Measurements from ENCODE around the gene GDF15.

GDF15 gene

GRCh38 chr19:18396471-18397241, 10.7 kb downstream of the GDF15 start:
- Histone ChIP-seq H3K27me3 (ENCODE audit: insufficient read depth, low read length, poor library complexity, severe bottlenecking) (no peaks in the 10 kb centered on the region), H2AFZ (ENCODE audit: low read length) (no peak overlapping the region), H3K4me1 (ENCODE audit: insufficient read depth, low read length, poor library complexity, severe bottlenecking) (peaks cover under 1% of the 10 kb centered on the region), H3K4me2 (ENCODE audit: low read depth, low read length, poor library complexity, severe bottlenecking) (no peak overlapping the region), H3K9ac (ENCODE audit: low read depth, low read length, poor library complexity, severe bottlenecking) (no peak overlapping the region), H4K20me1 (ENCODE audit: insufficient read depth, low read length, poor library complexity, severe bottlenecking) (no peaks in the 10 kb centered on the region), H3K9me3 (ENCODE audit: insufficient read depth, low read depth, low read length) (no peaks in the 10 kb centered on the region), H3K79me2 (ENCODE audit: insufficient read depth, low read length) (no peaks in the 10 kb centered on the region), H3K9me2 (replicated peaks; ENCODE audit: low read depth, low read length) (no peaks in the 10 kb centered on the region), H3F3A (ENCODE audit: low read depth) (no peaks in the 10 kb centered on the region), H3K4me3 (ENCODE audit: low read length, poor library complexity, severe bottlenecking) (no peak overlapping the region), H3K36me3 (ENCODE audit: insufficient read depth, low read length) (no peaks in the 10 kb centered on the region)
- no peak for TF ChIP-seq CTCF (conservative IDR thresholded peaks at IDR 0.05; ENCODE audit: low read length)
- TF ChIP-seq EZH2phosphoT487 (IDR thresholded peaks at IDR 0.05; ENCODE audit: borderline replicate concordance): no peak

GRCh38 chr19:18397242-18398202, 11.6 kb downstream of the GDF15 start, which contains the start of gene LRRC25:
Gene LRRC25, minus strand, starts transcription at chr19:18397622. Its CDS starts 659 bp downstream, at chr19:18396963.
- TF ChIP-seq CTCF (conservative IDR thresholded peaks at IDR 0.05; ENCODE audit: low read length) (no peak), EZH2phosphoT487 (IDR thresholded peaks at IDR 0.05; ENCODE audit: borderline replicate concordance) (no peak)
- Histone ChIP-seq H3K4me2 (ENCODE audit: low read depth, low read length, poor library complexity, severe bottlenecking) (no peak within 1 kb of the TSS), H3K36me3 (ENCODE audit: insufficient read depth, low read length) (no peaks in the 10 kb centered on the region), H3F3A (ENCODE audit: low read depth) (no peaks in the 10 kb centered on the region), H3K9ac (ENCODE audit: low read depth, low read length, poor library complexity, severe bottlenecking) (no peak within 1 kb of the TSS), H3K79me2 (ENCODE audit: insufficient read depth, low read length) (no peaks in the 10 kb centered on the region), H3K9me3 (ENCODE audit: insufficient read depth, low read depth, low read length) (no peaks in the 10 kb centered on the region), H3K27me3 (ENCODE audit: insufficient read depth, low read length, poor library complexity, severe bottlenecking) (no peaks in the 10 kb centered on the region), H3K4me3 (ENCODE audit: low read length, poor library complexity, severe bottlenecking) (no peak within 1 kb of the TSS), H2AFZ (ENCODE audit: low read length) (no peak within 1 kb of the TSS), H4K20me1 (ENCODE audit: insufficient read depth, low read length, poor library complexity, severe bottlenecking) (no peaks in the 10 kb centered on the region), H3K9me2 (replicated peaks; ENCODE audit: low read depth, low read length) (no peaks in the 10 kb centered on the region), H3K4me1 (ENCODE audit: insufficient read depth, low read length, poor library complexity, severe bottlenecking) (peaks cover 7% of the 10 kb centered on the region)

- Histone ChIP-seq H3K36me3 (ENCODE audit: insufficient read depth, low read length) (no peaks in the 10 kb centered on the region), H4K20me1 (ENCODE audit: insufficient read depth, low read length, poor library complexity, severe bottlenecking) (no peaks in the 10 kb centered on the region), H2AFZ (ENCODE audit: low read length) (no peak overlapping the region), H3K4me3 (ENCODE audit: low read length, poor library complexity, severe bottlenecking) (no peak overlapping the region), H3K9ac (ENCODE audit: low read depth, low read length, poor library complexity, severe bottlenecking) (no peak overlapping the region), H3K4me1 (ENCODE audit: insufficient read depth, low read length, poor library complexity, severe bottlenecking) (peaks cover 7% of the 10 kb centered on the region), H3K9me3 (ENCODE audit: insufficient read depth, low read depth, low read length) (no peaks in the 10 kb centered on the region), H3F3A (ENCODE audit: low read depth) (no peaks in the 10 kb centered on the region), H3K4me2 (ENCODE audit: low read depth, low read length, poor library complexity, severe bottlenecking) (no peak overlapping the region), H3K9me2 (replicated peaks; ENCODE audit: low read depth, low read length) (no peaks in the 10 kb centered on the region), H3K79me2 (ENCODE audit: insufficient read depth, low read length) (no peaks in the 10 kb centered on the region), H3K27me3 (ENCODE audit: insufficient read depth, low read length, poor library complexity, severe bottlenecking) (no peaks in the 10 kb centered on the region)
- TF ChIP-seq CTCF (conservative IDR thresholded peaks at IDR 0.05; ENCODE audit: low read length) (no peak), EZH2phosphoT487 (IDR thresholded peaks at IDR 0.05; ENCODE audit: borderline replicate concordance) (no peak)
These were observed 13.1 kb downstream of the GDF15 start for GRCh38 chr19:18399008-18399407.

All from Loucy (cell line).